Smooth muscle cell (in vitro differentiated cells): Measurements from ENCODE around the gene ALDH6A1. TPM values are rescaled to one million over a fixed set of nuclear protein-coding genes. Genes with fewer than 3 reads are reported as not detected.
"Not testable (repeated sequence)": the region's sequence is repeated elsewhere in the genome, so short reads cannot be mapped to it uniquely, and the experiment has no call there.

ENCODE experiments used
- DNase-seq: peaks from one replicate; lab custom pipeline; 2025; ENCODE audit not compliant: unreplicated experiment; lab: John Stamatoyannopoulos, UW
- H2AFZ ChIP-seq: fragments of 200-600 bp; sonication (generic); 2 replicates; pipeline ENCODE4 v1.6.0; 2016; ENCODE audit warnings: antibody characterized with exemption, low read depth, mild to moderate bottlenecking
- H3F3A ChIP-seq: fragments of 200-600 bp; sonication (generic); 2 replicates; pipeline ENCODE4 v1.6.0; 2017; ENCODE audit warnings: antibody characterized with exemption, low read depth
- H3K27ac ChIP-seq: fragments of 200-600 bp; sonication (generic); 2 replicates; pipeline ENCODE4 v1.5.1; 2016; ENCODE audit warnings: low read depth, mild to moderate bottlenecking
- H3K27me3 ChIP-seq: fragments of 200-600 bp; sonication (generic); 2 replicates; pipeline ENCODE4 v1.6.1; 2016; ENCODE audit warnings: low read depth, mild to moderate bottlenecking
- H3K36me3 ChIP-seq: fragments of 200-600 bp; sonication (generic); 2 replicates; pipeline ENCODE4 v1.5.1; 2016; ENCODE audit warnings: low read depth
- H3K4me1 ChIP-seq: fragments of 200-600 bp; sonication (generic); 2 replicates; pipeline ENCODE4 v1.5.1; 2016; ENCODE audit warnings: low read depth
- H3K4me2 ChIP-seq: fragments of 200-600 bp; sonication (generic); 2 replicates; pipeline ENCODE4 v1.6.0; 2016; ENCODE audit warnings: mild to moderate bottlenecking
- H3K4me3 ChIP-seq: fragments of 200-600 bp; sonication (generic); 2 replicates; pipeline ENCODE4 v1.5.1; 2016; ENCODE audit warnings: mild to moderate bottlenecking
- H3K79me2 ChIP-seq: fragments of 200-600 bp; sonication (generic); 2 replicates; pipeline ENCODE4 v1.6.0; 2016; ENCODE audit warnings: low read depth, mild to moderate bottlenecking
- H3K9ac ChIP-seq: fragments of 200-600 bp; sonication (generic); 2 replicates; pipeline ENCODE4 v1.6.0; 2016; ENCODE audit warnings: low read depth
- H3K9me3 ChIP-seq: fragments of 200-600 bp; sonication (generic); replicated peaks from 2 replicates; pipeline ENCODE4 v1.5.1; 2016; ENCODE audit warnings: low read depth
- H4K20me1 ChIP-seq: fragments of 200-600 bp; sonication (generic); 2 replicates; pipeline ENCODE4 v1.6.0; 2016; ENCODE audit warnings: low read depth
- CTCF ChIP-seq: fragments of 200-600 bp; sonication (generic); IDR thresholded peaks from 2 replicates; pipeline ENCODE4 v1.5.1; 2017; ENCODE audit warnings: borderline replicate concordance, mild to moderate bottlenecking, antibody characterized with exemption; ENCODE audit not compliant: insufficient read depth, poor library complexity, severe bottlenecking
- WGBS: methylation state at CpG from one replicate; pipeline ENCODE4 v1.1.7; 2016; ENCODE audit warnings: low lambda C conversion rate; 5-methylcytosine and 5-hydroxymethylcytosine counted together
- polyA plus RNA-seq: library from polyadenylated mRNA; unstranded; fragments of >200 nt; fragmentation: Nextera tagmentation; extraction: Ambion mirVana; gene quantifications from 2 replicates; pipeline ENCODE4 v1.2.1, GENCODE V29; 2016
- total RNA-seq: library from RNA; depleted of rRNA; stranded (reverse); fragments of >200 nt; gene quantifications from 2 replicates; pipeline ENCODE4 v1.2.3, GENCODE V29; 2014

ALDH6A1 gene
- total and polyA plus RNA-seq, 2 experiments from 2014 or later: 16.1 to 18.9 TPM

GRCh38 chr14:74111395-74112216 lies 27.4 kb upstream of the ALDH6A1 start:
- not testable (repeated sequence) for H3K9me3 ChIP-seq, H3K4me2 ChIP-seq, H2AFZ ChIP-seq, H3F3A ChIP-seq, H3K9ac ChIP-seq, H4K20me1 ChIP-seq, H3K27me3 ChIP-seq, H3K4me3 ChIP-seq, H3K36me3 ChIP-seq, H3K4me1 ChIP-seq, DNase-seq, H3K27ac ChIP-seq, H3K79me2 ChIP-seq
- 95% methylated on average over 13 of the region's 13 CpGs for WGBS
- peak; percentile 62 for TF ChIP-seq CTCF

- Histone ChIP-seq H3K4me3 (no peak overlapping the region), H3F3A (no peaks in the 10 kb centered on the region), H3K9ac (no peak overlapping the region), H3K4me2 (no peak overlapping the region), H3K27ac (no peak overlapping the region), H3K9me3 (no peaks in the 10 kb centered on the region), H2AFZ (no peak overlapping the region), H3K36me3 (no peaks in the 10 kb centered on the region), H3K79me2 (no peaks in the 10 kb centered on the region), H3K4me1 (no peaks in the 10 kb centered on the region), H4K20me1 (no peaks in the 10 kb centered on the region), H3K27me3 (no peaks in the 10 kb centered on the region)
- no peak for DNase-seq
- 93% methylated on average over 1 of the region's 1 CpG for WGBS
- TF ChIP-seq CTCF: no peak
Measured at GRCh38 chr14:74109369-74109768, 25.1 kb upstream of the ALDH6A1 start.

- Histone ChIP-seq H3K4me3 (no peak overlapping the region), H2AFZ (no peak overlapping the region), H3K27ac (no peak overlapping the region), H3K36me3 (no peaks in the 10 kb centered on the region), H3K79me2 (no peaks in the 10 kb centered on the region), H3K4me2 (no peak overlapping the region), H3K9me3 (no peaks in the 10 kb centered on the region), H3K4me1 (no peaks in the 10 kb centered on the region), H4K20me1 (no peaks in the 10 kb centered on the region), H3K9ac (no peak overlapping the region), H3K27me3 (no peaks in the 10 kb centered on the region), H3F3A (no peaks in the 10 kb centered on the region)
- no peak for DNase-seq
- no peak for TF ChIP-seq CTCF
- 96% methylated on average over 2 of the region's 2 CpGs for WGBS
Measured at GRCh38 chr14:74105381-74105780, 21.1 kb upstream of the ALDH6A1 start.
